H1 (cell line): ENCODE data around the gene EBNA1BP2. TPM values are rescaled to one million over a fixed set of nuclear protein-coding genes. Genes with fewer than 3 reads are reported as not detected.

Experiments
- CTCF ChIA-PET: fragments of 300-600 bp; sonication (Branson Sonifier 250); formaldehyde crosslinking; loops from one replicate; lab custom pipeline; 2021; ENCODE audit not compliant: partially characterized antibody; lab: Charles Lee
- POLR2A ChIA-PET: fragments of 300-600 bp; sonication (Branson Sonifier 250); formaldehyde crosslinking; loops from one replicate; lab custom pipeline; 2021; ENCODE audit warnings: inconsistent platforms; ENCODE audit not compliant: partially characterized antibody; lab: Charles Lee
- DNase-seq, 2 experiments: peaks; one replicate each; pipeline versions ENCODE4 v3.0.0 to v3.0.0-alpha.2; 2010 to 2022; ENCODE audit warnings: low spot score in 2 of 2, low read depth in 1 of 2, mixed read lengths in 1 of 2
- FAIRE-seq: peaks from 2 replicates; lab custom pipeline; 2011; peaks lifted over from hg19 to GRCh38; lab: Jason Lieb, UNC
- H2AFZ ChIP-seq: 2 replicates; pipeline ENCODE4 v1.8.1; 2012; ENCODE audit warnings: low read length, inconsistent platforms
- H2AK5ac ChIP-seq: 2 replicates; pipeline ENCODE4 v1.6.1; 2013; ENCODE audit warnings: low read depth, low read length
- H2BK120ac ChIP-seq: replicated peaks from 2 replicates; pipeline ENCODE3; 2013; ENCODE audit warnings: low read depth, low read length, inconsistent platforms
- H2BK12ac ChIP-seq: 2 replicates; pipeline ENCODE4 v1.6.1; 2013; ENCODE audit warnings: low read depth, low read length
- H2BK15ac ChIP-seq: 2 replicates; pipeline ENCODE4 v1.6.1; 2013; ENCODE audit warnings: low read length
- H2BK20ac ChIP-seq: 2 replicates; pipeline ENCODE4 v1.6.1; 2013; ENCODE audit warnings: low read length
- H2BK5ac ChIP-seq: 2 replicates; pipeline ENCODE4 v1.6.1; 2013; ENCODE audit warnings: low read depth, low read length
- H3K14ac ChIP-seq: 2 replicates; pipeline ENCODE4 v1.6.1; 2013; ENCODE audit warnings: inconsistent platforms; ENCODE audit not compliant: insufficient read length
- H3K18ac ChIP-seq: 2 replicates; pipeline ENCODE4 v1.6.1; 2013; ENCODE audit warnings: low read length; ENCODE audit errors: extremely low read depth
- H3K23ac ChIP-seq: 2 replicates; pipeline ENCODE4 v1.6.1; 2013; ENCODE audit warnings: inconsistent platforms; ENCODE audit not compliant: insufficient read length
- H3K23me2 ChIP-seq: 2 replicates; pipeline ENCODE4 v1.6.1; 2013; ENCODE audit warnings: low read depth, low read length
- H3K27ac ChIP-seq: 2 replicates; pipeline ENCODE4 v1.6.1; 2011; ENCODE audit warnings: low read depth, low read length, inconsistent platforms
- H3K27me3 ChIP-seq, 4 experiments: replicated peaks in 1 of 4; 1 replicate in 1 of 4; 2 replicates in 3 of 4; pipeline versions ENCODE4 v1.6.1 to v1.8.1; 2011 to 2013; ENCODE audit warnings: low read length in 3 of 4, mild to moderate bottlenecking in 3 of 4, inconsistent platforms in 2 of 4, mixed read lengths in 2 of 4, moderate library complexity in 1 of 4; ENCODE audit not compliant: control insufficient read depth in 3 of 4, insufficient read depth in 3 of 4; ENCODE audit errors: extremely low read depth in 1 of 4
- H3K36me3 ChIP-seq, 4 experiments: 2 replicates each; pipeline versions ENCODE4 v1.6.1 to v1.8.1; 2011 to 2013; ENCODE audit warnings: mild to moderate bottlenecking in 4 of 4, low read length in 3 of 4, moderate library complexity in 2 of 4, control low read depth in 1 of 4, inconsistent platforms in 1 of 4; ENCODE audit not compliant: insufficient read depth in 4 of 4, control insufficient read depth in 2 of 4
- H3K4ac ChIP-seq: replicated peaks from 2 replicates; pipeline ENCODE3; 2013; ENCODE audit warnings: low read length, low read depth, mixed read lengths, inconsistent platforms; ENCODE audit not compliant: insufficient read length
- H3K4me1 ChIP-seq, 4 experiments: replicated peaks in 1 of 4; 1 replicate in 1 of 4; 2 replicates in 3 of 4; pipeline versions ENCODE4 v1.6.1 to v1.8.1; 2011 to 2013; ENCODE audit warnings: low read length in 3 of 4, inconsistent platforms in 2 of 4, mixed read lengths in 1 of 4; ENCODE audit not compliant: insufficient read depth in 4 of 4, control insufficient read depth in 3 of 4
- H3K4me2 ChIP-seq, 2 experiments: 2 replicates each; pipeline versions ENCODE4 v1.6.1 to v1.8.1; 2011 to 2013; ENCODE audit warnings: low read depth in 2 of 2, low read length in 2 of 2, control low read depth in 1 of 2, inconsistent platforms in 1 of 2, mild to moderate bottlenecking in 1 of 2; ENCODE audit not compliant: insufficient read depth in 1 of 2
- H3K4me3 ChIP-seq, 4 experiments: fragments of 200-600, 300-600 bp in 1 of 4; sonication (generic), shearing (Covaris generic), sonication (Bioruptor Twin) in 1 of 4; 2 replicates each; pipeline versions ENCODE4 v1.5.1 to v1.8.1; 2011 to 2016; ENCODE audit warnings: low read length in 4 of 4, low read depth in 3 of 4, control low read depth in 2 of 4, inconsistent platforms in 2 of 4, mild to moderate bottlenecking in 2 of 4, mixed read lengths in 1 of 4, moderate library complexity in 1 of 4; ENCODE audit not compliant: insufficient read depth in 2 of 4; ENCODE audit errors: extremely low read depth in 1 of 4
- H3K56ac ChIP-seq: replicated peaks from 2 replicates; pipeline ENCODE3; 2013; ENCODE audit warnings: low read depth, mild to moderate bottlenecking, mixed read lengths, low read length, inconsistent platforms; ENCODE audit not compliant: insufficient read length
- H3K79me1 ChIP-seq: 2 replicates; pipeline ENCODE4 v1.6.1; 2013; ENCODE audit warnings: low read depth, low read length, control low read depth
- H3K79me2 ChIP-seq, 2 experiments: 2 replicates each; pipeline versions ENCODE4 v1.6.1 to v1.8.1; 2012 to 2013; ENCODE audit warnings: low read length in 2 of 2, mild to moderate bottlenecking in 2 of 2, inconsistent platforms in 1 of 2; ENCODE audit not compliant: insufficient read depth in 2 of 2, control insufficient read depth in 1 of 2
- H3K9ac ChIP-seq, 4 experiments: replicated peaks in 1 of 4; 1 replicate in 1 of 4; 2 replicates in 3 of 4; pipeline versions ENCODE4 v1.6.1 to v1.8.1; 2011 to 2013; ENCODE audit warnings: low read depth in 3 of 4, low read length in 3 of 4, control low read depth in 2 of 4, mild to moderate bottlenecking in 2 of 4, moderate library complexity in 2 of 4, inconsistent platforms in 1 of 4; ENCODE audit errors: extremely low read depth in 1 of 4
- H3K9me3 ChIP-seq, 2 experiments: 2 replicates each; pipeline versions ENCODE4 v1.6.1 to v1.8.1; 2012 to 2013; ENCODE audit warnings: mild to moderate bottlenecking in 2 of 2, moderate library complexity in 2 of 2, control low read depth in 1 of 2, inconsistent platforms in 1 of 2, low read depth in 1 of 2, low read length in 1 of 2, mixed read lengths in 1 of 2; ENCODE audit not compliant: insufficient read depth in 2 of 2
- H4K20me1 ChIP-seq, 2 experiments: replicated peaks in 1 of 2; 2 replicates each; pipeline versions ENCODE3 to v1.8.1; 2011 to 2013; ENCODE audit warnings: inconsistent platforms in 2 of 2, low read length in 2 of 2, mild to moderate bottlenecking in 1 of 2; ENCODE audit not compliant: insufficient read depth in 2 of 2, control insufficient read depth in 1 of 2
- H4K5ac ChIP-seq: 2 replicates; pipeline ENCODE4 v1.6.1; 2013; ENCODE audit warnings: low read length, low read depth, mixed read lengths, inconsistent platforms; ENCODE audit not compliant: insufficient read length
- H4K8ac ChIP-seq: 2 replicates; pipeline ENCODE4 v1.8.0; 2013; ENCODE audit warnings: mild to moderate bottlenecking, moderate library complexity, low read length, inconsistent platforms; ENCODE audit not compliant: insufficient read depth; ENCODE audit errors: extremely low read depth
- H4K91ac ChIP-seq: replicated peaks from 2 replicates; pipeline ENCODE3; 2013; ENCODE audit warnings: low read length, mixed read lengths, inconsistent platforms; ENCODE audit not compliant: insufficient read length
- BACH1 ChIP-seq: IDR thresholded peaks from 2 replicates; pipeline ENCODE4 v1.6.1; 2012; ENCODE audit warnings: low read length, improper control_type of control experiment
- BRCA1 ChIP-seq: IDR thresholded peaks from 2 replicates; pipeline ENCODE4 v1.6.1; 2012; ENCODE audit warnings: low read depth, low read length, improper control_type of control experiment
- CBX5 ChIP-seq: fragments of 300-800, 300-1000 bp; sonication (generic); IDR thresholded peaks from 2 replicates; pipeline ENCODE4 v1.7.1; 2016; ENCODE audit warnings: antibody characterized with exemption, low read length, low read depth
- CTBP2 ChIP-seq: IDR thresholded peaks from 2 replicates; pipeline ENCODE4 v1.7.0; 2011; ENCODE audit warnings: borderline replicate concordance, mild to moderate bottlenecking, moderate library complexity, mixed read lengths, low read length; ENCODE audit not compliant: insufficient read depth, insufficient read length
- EZH2 ChIP-seq: fragments of 200-600 bp; sonication (generic); IDR thresholded peaks from 2 replicates; pipeline ENCODE4 v1.7.1; 2012; ENCODE audit warnings: low read depth, mild to moderate bottlenecking, moderate library complexity, low read length, inconsistent platforms; ENCODE audit not compliant: severe bottlenecking
- JUND ChIP-seq: IDR thresholded peaks from 2 replicates; pipeline ENCODE4 v1.6.1; 2011; ENCODE audit warnings: mild to moderate bottlenecking, improper control_type of control experiment, low read length
- KDM1A ChIP-seq: fragments of 200-600, 300-600 bp; sonication (generic); IDR thresholded peaks from 2 replicates; pipeline ENCODE4 v1.7.1; 2016; ENCODE audit warnings: mild to moderate bottlenecking, low read length, borderline replicate concordance
- MAX ChIP-seq: IDR thresholded peaks from 2 replicates; pipeline ENCODE4 v1.6.1; 2012; ENCODE audit warnings: inconsistent platforms
- RFX5 ChIP-seq: IDR thresholded peaks from 2 replicates; pipeline ENCODE4 v1.6.1; 2011; ENCODE audit warnings: low read depth, low read length, improper control_type of control experiment, borderline replicate concordance
- RXRA ChIP-seq: IDR thresholded peaks from 2 replicates; pipeline ENCODE4 v1.6.1; 2011; ENCODE audit warnings: low read depth, mild to moderate bottlenecking, low read length, moderate library complexity; ENCODE audit not compliant: insufficient read depth
- SRF ChIP-seq: IDR thresholded peaks from 2 replicates; pipeline ENCODE4 v1.6.1; 2011; ENCODE audit warnings: mild to moderate bottlenecking, low read depth, low read length, moderate library complexity
- TCF12 ChIP-seq: IDR thresholded peaks from 2 replicates; pipeline ENCODE4 v1.6.1; 2011; ENCODE audit warnings: low read depth, mild to moderate bottlenecking, low read length
- YY1 ChIP-seq: IDR thresholded peaks from 2 replicates; pipeline ENCODE4 v1.6.1; 2011; ENCODE audit warnings: low read depth, mild to moderate bottlenecking, low read length
- WGBS, 2 experiments: shearing (Covaris generic) in 1 of 2; methylation state at CpG; one replicate each; pipeline versions ENCODE4 v1.1.6 to v1.1.7; 2013 to 2015; ENCODE audit warnings: low lambda C conversion rate in 2 of 2, mixed read lengths in 2 of 2, inconsistent platforms in 1 of 2, low coverage in 1 of 2, missing lambda C conversion rate in 1 of 2; ENCODE audit not compliant: insufficient replicate concordance in 2 of 2, insufficient coverage in 1 of 2, insufficient read length in 1 of 2; ENCODE audit errors: extremely low coverage in 1 of 2, missing lambda C conversion rate in 1 of 2; 5-methylcytosine and 5-hydroxymethylcytosine counted together
- polyA plus RNA-seq, 7 experiments: library from polyadenylated mRNA; depleted of rRNA in 3 of 7; stranded (reverse) in 5 of 7; unstranded in 2 of 7; fragments of >200 nt in 5 of 7; fragments of 200-250 nt in 2 of 7; gene quantifications; 1 replicate in 5 of 7; 2 replicates in 1 of 7; 4 replicates in 1 of 7; pipeline versions ENCODE4 v1.2.1 to v1.2.3, GENCODE V29; 2011 to 2013; ENCODE audit warnings: missing spikeins in 2 of 7, mixed read lengths in 2 of 7
- total RNA-seq: library from RNA; stranded (reverse); fragmentation: NEBNext Ultra II Directional; extraction: Animal tissue kit (Norgen Biotek cat#: 25700); gene quantifications from 2 replicates; pipeline ENCODE4 v1.2.1, GENCODE V29; 2021
- TF ChIP-seq, protein P1 (sequence below): IDR thresholded peaks from 2 replicates; pipeline ENCODE4 v1.6.1; 2012; ENCODE audit warnings: inconsistent platforms

Gene EBNA1BP2
- total and polyA plus RNA-seq, 2 of the 8 experiments (the other 6 are each of a cell fraction or from before 2014, with no cell fraction given) = 31.0 to 104 TPM

DNA sequence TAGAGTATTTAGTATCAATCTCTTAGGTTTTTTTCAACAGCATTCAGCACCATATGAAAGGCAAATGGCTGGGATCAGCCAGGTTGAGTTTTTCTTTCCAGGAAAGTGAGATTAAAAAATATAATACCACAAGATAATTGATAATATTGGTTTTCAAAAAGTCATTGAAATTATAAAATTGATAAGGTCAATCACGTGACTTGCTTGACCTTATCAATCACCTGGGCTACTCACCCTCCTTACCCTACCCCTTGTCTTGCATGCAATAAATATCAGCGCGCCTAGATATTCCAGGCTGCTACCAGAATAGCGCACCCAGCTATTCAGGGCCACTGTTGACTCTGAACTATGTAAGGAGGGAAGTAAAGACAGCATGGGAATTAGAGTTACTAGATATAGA is 31.5 kb downstream of the EBNA1BP2 start:
- Histone ChIP-seq H3K4me3 (no peak overlapping the region), H3K4ac (no peak overlapping the region), H2BK20ac (no peak overlapping the region), H2BK15ac (no peak overlapping the region; the same call in 1 of the 2 replicates), H2AK5ac (no peak overlapping the region), H2BK12ac (no peak overlapping the region), H3K79me1 (no peaks in the 10 kb centered on the region; the same call in 1 of the 2 replicates), H4K8ac (no peak overlapping the region), H3K9me3 (0 out of 4 replicates have a peak, but pooled peaks cover 0 to under 1% of the 10 kb centered on the region in 2 experiments), H3K18ac (no peak overlapping the region), H4K91ac (no peak overlapping the region), H2BK5ac (no peak overlapping the region), H3K27me3 (no peaks in the 10 kb centered on the region), H2AFZ (no peak overlapping the region), H3K4me2 (no peak overlapping the region), H4K5ac (no peak overlapping the region), H3K36me3 (no peaks in the 10 kb centered on the region), H4K20me1 (peaks cover 0 to 2% of the 10 kb centered on the region in 2 experiments), H3K56ac (no peak overlapping the region), H3K79me2 (no peaks in the 10 kb centered on the region), H3K23me2 (0 out of 2 replicates have a peak, but pooled peaks cover 2% of the 10 kb centered on the region), H3K9ac (no peak overlapping the region), H3K27ac (no peak overlapping the region), H2BK120ac (no peak overlapping the region), H3K14ac (no peak overlapping the region), H3K4me1 (peaks cover 0 to 2% (median 0%) of the 10 kb centered on the region in 4 experiments; a peak in 2 of 7 replicates), H3K23ac (no peak overlapping the region)
- no peak for FAIRE-seq
- ChIA-PET POLR2A (no interaction called here), CTCF (no interaction called here)
- no peak for DNase-seq
- WGBS, 2 experiments = 97% methylated on average over 4 of the region's 4 CpGs; no CpG with 5 or more reads in 1 of the 2 experiments
- TF ChIP-seq RFX5 (no peak), BRCA1 (no peak), RXRA (no peak), CTBP2 (no peak), MAX (no peak), KDM1A (no peak), BACH1 (no peak), TCF12 (no peak), YY1 (no peak), JUND (no peak), SRF (no peak), CBX5 (no peak), EZH2 (no peak)
- TF ChIP-seq, protein P1, sequence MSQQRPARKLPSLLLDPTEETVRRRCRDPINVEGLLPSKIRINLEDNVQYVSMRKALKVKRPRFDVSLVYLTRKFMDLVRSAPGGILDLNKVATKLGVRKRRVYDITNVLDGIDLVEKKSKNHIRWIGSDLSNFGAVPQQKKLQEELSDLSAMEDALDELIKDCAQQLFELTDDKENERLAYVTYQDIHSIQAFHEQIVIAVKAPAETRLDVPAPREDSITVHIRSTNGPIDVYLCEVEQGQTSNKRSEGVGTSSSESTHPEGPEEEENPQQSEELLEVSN = no peak
